Mesenchymal stem cell (in vitro differentiated cells and primary cell): Measurements from ENCODE around the gene PCDHGA7. TPM values are rescaled to one million over a fixed set of nuclear protein-coding genes. Genes with fewer than 3 reads are reported as not detected.
"Not testable (repeated sequence)": the region's sequence is repeated elsewhere in the genome, so short reads cannot be mapped to it uniquely, and the experiment has no call there.

Experiments
- DNase-seq: peaks from one replicate; pipeline ENCODE4 v3.0.0-alpha.2; 2013
- H2AFZ ChIP-seq: one replicate; pipeline ENCODE4 v1.6.1; 2013; ENCODE audit warnings: low read depth, mild to moderate bottlenecking, control low read depth, inconsistent platforms, low read length, moderate library complexity
- H2AK5ac ChIP-seq: 2 replicates; pipeline ENCODE4 v1.6.1; 2013; ENCODE audit warnings: low read length, moderate library complexity, mild to moderate bottlenecking, inconsistent platforms; ENCODE audit not compliant: severe bottlenecking
- H2BK120ac ChIP-seq: one replicate; pipeline ENCODE4 v1.6.1; 2013; ENCODE audit warnings: low read depth, mild to moderate bottlenecking, inconsistent platforms, low read length, moderate library complexity
- H2BK12ac ChIP-seq, 2 experiments: one replicate each; pipeline ENCODE4 v1.6.1; 2013; ENCODE audit warnings: inconsistent platforms in 2 of 2, low read length in 2 of 2, mild to moderate bottlenecking in 2 of 2, moderate library complexity in 2 of 2, control low read depth in 1 of 2
- H2BK15ac ChIP-seq: one replicate; pipeline ENCODE4 v1.6.1; 2013; ENCODE audit warnings: mild to moderate bottlenecking, low read depth, inconsistent platforms; ENCODE audit not compliant: poor library complexity, severe bottlenecking
- H2BK5ac ChIP-seq: 2 replicates; pipeline ENCODE4 v1.6.1; 2013; ENCODE audit warnings: low read depth, mild to moderate bottlenecking, low read length, control low read depth, inconsistent platforms; ENCODE audit not compliant: poor library complexity, severe bottlenecking
- H3K14ac ChIP-seq, 2 experiments: one replicate each; pipeline ENCODE4 v1.6.1; 2013; ENCODE audit warnings: inconsistent platforms in 2 of 2, low read length in 2 of 2, control low read depth in 1 of 2, mild to moderate bottlenecking in 1 of 2, moderate library complexity in 1 of 2
- H3K18ac ChIP-seq, 2 experiments: one replicate each; pipeline ENCODE4 v1.6.1; 2013; ENCODE audit warnings: inconsistent platforms in 2 of 2, low read length in 2 of 2, control low read depth in 1 of 2, low read depth in 1 of 2, mild to moderate bottlenecking in 1 of 2
- H3K23ac ChIP-seq, 2 experiments: one replicate each; pipeline ENCODE4 v1.6.1; 2013; ENCODE audit warnings: inconsistent platforms in 2 of 2, low read length in 2 of 2, mild to moderate bottlenecking in 2 of 2, moderate library complexity in 2 of 2, control low read depth in 1 of 2
- H3K27ac ChIP-seq: 2 replicates; pipeline ENCODE4 v1.5.1; 2013; ENCODE audit warnings: mild to moderate bottlenecking, moderate library complexity, low read length, control low read depth, inconsistent platforms; ENCODE audit not compliant: poor library complexity, severe bottlenecking
- H3K27me3 ChIP-seq, 2 experiments: 2 replicates each; pipeline versions ENCODE4 v1.6.1 to v1.7.0; 2013; ENCODE audit warnings: low read length in 2 of 2, mild to moderate bottlenecking in 2 of 2, moderate library complexity in 2 of 2, control low read depth in 1 of 2, inconsistent platforms in 1 of 2; ENCODE audit not compliant: control insufficient read depth in 1 of 2, insufficient read depth in 1 of 2
- H3K36me3 ChIP-seq, 2 experiments: 2 replicates each; pipeline versions ENCODE4 v1.6.1 to v1.7.0; 2013; ENCODE audit warnings: low read length in 2 of 2, control low read depth in 1 of 2, inconsistent platforms in 1 of 2, low read depth in 1 of 2, mild to moderate bottlenecking in 1 of 2; ENCODE audit not compliant: insufficient read depth in 2 of 2, control insufficient read depth in 1 of 2
- H3K4ac ChIP-seq, 2 experiments: one replicate each; pipeline ENCODE4 v1.6.1; 2013; ENCODE audit warnings: inconsistent platforms in 2 of 2, low read length in 2 of 2, mild to moderate bottlenecking in 2 of 2, moderate library complexity in 2 of 2, control low read depth in 1 of 2, low read depth in 1 of 2
- H3K4me1 ChIP-seq: 2 replicates; pipeline ENCODE4 v1.6.1; 2013; ENCODE audit warnings: low read depth, low read length, control low read depth; ENCODE audit not compliant: control insufficient read depth, insufficient read depth
- H3K4me2 ChIP-seq: 2 replicates; pipeline ENCODE4 v1.6.1; 2013; ENCODE audit warnings: low read length, mild to moderate bottlenecking, inconsistent platforms; ENCODE audit not compliant: poor library complexity, severe bottlenecking
- H3K4me3 ChIP-seq, 2 experiments: 2 replicates each; pipeline versions ENCODE4 v1.5.1 to v1.7.0; 2013; ENCODE audit warnings: low read length in 2 of 2, mild to moderate bottlenecking in 2 of 2, control low read depth in 1 of 2, low read depth in 1 of 2; ENCODE audit not compliant: insufficient read depth in 1 of 2
- H3K79me1 ChIP-seq: replicated peaks from 2 replicates; pipeline ENCODE4 v1.6.1; 2013; ENCODE audit warnings: mild to moderate bottlenecking, control low read depth, low read length, inconsistent platforms; ENCODE audit not compliant: poor library complexity, severe bottlenecking
- H3K9ac ChIP-seq: 2 replicates; pipeline ENCODE4 v1.7.0; 2013; ENCODE audit warnings: mild to moderate bottlenecking, low read length, moderate library complexity
- H3K9me3 ChIP-seq: 2 replicates; pipeline ENCODE4 v1.7.0; 2013; ENCODE audit warnings: mild to moderate bottlenecking, low read length; ENCODE audit not compliant: control insufficient read depth
- H4K8ac ChIP-seq: one replicate; pipeline ENCODE4 v1.6.1; 2013; ENCODE audit warnings: inconsistent platforms, mild to moderate bottlenecking, low read length, moderate library complexity
- H4K91ac ChIP-seq: one replicate; pipeline ENCODE4 v1.6.1; 2013; ENCODE audit warnings: mild to moderate bottlenecking, low read length, inconsistent platforms
- WGBS: methylation state at CpG from one replicate; pipeline ENCODE4 v1.1.7; 2013; ENCODE audit warnings: mixed read lengths; 5-methylcytosine and 5-hydroxymethylcytosine counted together
- polyA plus RNA-seq, 2 experiments: library from polyadenylated mRNA; stranded (reverse); fragments of 200-250 nt; gene quantifications; one replicate each; pipeline ENCODE4 v1.2.3, GENCODE V29; 2013

PCDHGA7 gene
- polyA plus RNA-seq (2013, experiment 1 of 2), result 0.01 TPM
- polyA plus RNA-seq (2013, experiment 2 of 2), result 0.01 TPM

DNA sequence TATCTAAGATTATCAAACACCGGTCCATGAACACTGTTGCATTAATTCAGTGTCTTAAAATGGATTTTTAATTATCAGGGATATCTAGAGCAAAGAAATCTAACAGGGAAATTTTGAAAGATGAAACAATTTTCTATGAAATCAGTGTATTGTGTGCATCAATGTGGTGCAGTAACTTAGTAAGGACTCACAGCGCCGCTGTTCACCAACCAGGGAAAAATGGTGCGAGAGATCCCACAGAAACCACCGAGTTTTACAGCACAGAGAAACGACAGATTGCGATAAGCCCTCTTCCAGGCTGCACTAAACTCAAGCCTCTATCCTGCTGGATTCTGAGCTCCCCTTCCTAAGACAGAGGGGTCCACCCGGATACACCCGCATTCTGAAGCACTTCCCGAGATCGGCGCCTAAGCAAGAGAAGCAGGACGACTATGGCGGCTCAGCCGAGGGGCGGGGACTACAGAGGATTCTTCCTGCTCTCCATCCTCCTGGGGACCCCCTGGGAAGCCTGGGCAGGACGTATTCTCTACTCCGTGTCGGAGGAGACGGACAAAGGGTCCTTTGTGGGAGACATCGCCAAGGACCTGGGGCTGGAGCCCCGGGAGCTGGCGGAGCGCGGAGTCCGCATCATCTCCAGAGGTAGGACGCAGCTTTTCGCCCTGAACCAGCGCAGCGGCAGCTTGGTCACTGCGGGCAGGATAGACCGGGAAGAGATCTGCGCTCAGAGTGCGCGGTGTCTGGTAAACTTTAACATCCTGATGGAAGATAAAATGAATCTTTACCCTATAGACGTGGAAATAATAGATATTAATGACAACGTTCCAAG, at the start of gene PCDHGA7:
Gene PCDHGA7, plus strand, starts transcription at position 274 of the 826 bp plus-strand sequence. Its CDS starts 158 bp downstream, at position 432.
- Histone ChIP-seq H3K27me3 (no peaks in the 10 kb centered on the region), H3K18ac (no peak within 1 kb of the TSS), H2AFZ (no peak within 1 kb of the TSS), H3K36me3 (no peaks in the 10 kb centered on the region), H2BK5ac (no peak within 1 kb of the TSS), H3K4me2 (no peak within 1 kb of the TSS), H2BK12ac (no peak within 1 kb of the TSS), H3K4me1 (no peaks in the 10 kb centered on the region), H3K9me3 (peaks cover 33% of the 10 kb centered on the region), H4K8ac (no peak within 1 kb of the TSS), H3K23ac (no peak within 1 kb of the TSS), H3K4me3 (peak within 1 kb of the TSS in 1 of 2 experiments; percentile 77), H3K4ac (no peak within 1 kb of the TSS), H2AK5ac (no peak within 1 kb of the TSS), H2BK15ac (no peak within 1 kb of the TSS), H3K9ac (peak within 1 kb of the TSS; percentile 67), H4K91ac (no peak within 1 kb of the TSS), H3K79me1 (no peaks in the 10 kb centered on the region), H3K14ac (no peak within 1 kb of the TSS), H3K27ac (no peak within 1 kb of the TSS), H2BK120ac (no peak within 1 kb of the TSS)
- WGBS, result 95% methylated on average over 37 of the region's 37 CpGs
- DNase-seq, result no peak

DNA sequence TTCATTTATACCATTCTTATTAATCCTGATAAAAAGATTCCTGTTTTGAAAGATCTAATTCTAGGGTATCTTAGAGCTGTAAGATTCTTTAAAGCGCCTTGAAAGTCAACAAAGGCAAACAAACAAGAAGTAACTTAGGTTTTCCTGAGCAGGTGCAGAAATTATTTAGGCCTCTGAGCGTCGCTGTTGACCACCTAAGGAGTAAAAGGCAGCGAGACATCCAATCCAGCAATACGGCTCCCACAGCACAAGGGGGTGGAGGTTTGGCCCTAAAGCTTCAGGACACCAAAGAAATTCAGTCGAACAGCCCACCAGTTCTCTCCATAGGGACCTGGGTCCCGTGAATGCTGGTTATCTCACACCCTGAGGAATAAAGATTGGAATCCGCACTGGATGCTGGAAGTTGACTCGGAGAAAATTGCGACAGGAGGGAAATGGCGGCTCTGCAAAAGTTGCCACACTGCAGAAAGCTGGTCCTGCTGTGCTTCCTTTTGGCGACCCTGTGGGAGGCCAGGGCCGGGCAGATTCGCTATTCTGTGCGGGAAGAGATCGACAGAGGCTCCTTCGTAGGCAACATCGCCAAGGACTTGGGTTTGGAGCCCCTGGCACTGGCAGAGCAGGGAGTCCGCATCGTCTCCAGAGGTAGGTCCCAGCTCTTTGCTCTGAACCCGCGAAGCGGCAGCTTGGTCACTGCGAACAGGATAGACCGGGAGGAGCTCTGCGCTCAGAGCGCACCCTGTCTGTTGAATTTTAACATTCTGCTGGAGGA, 43.8 kb upstream of the PCDHGA7 start, which contains the start of gene PCDHGA2:
Gene PCDHGA2, plus strand, starts transcription at position 223 of the 769 bp plus-strand sequence.
- no peak within 1 kb of the TSS for H2BK120ac ChIP-seq
- no peak within 1 kb of the TSS for H2BK15ac ChIP-seq
- no peak for DNase-seq
- no peaks in the 10 kb centered on the region for H3K36me3 ChIP-seq
- no peaks in the 10 kb centered on the region for H3K4me1 ChIP-seq
- peaks cover 67% of the 10 kb centered on the region for H3K9me3 ChIP-seq
- H3K4me3 ChIP-seq, result peak within 1 kb of the TSS in 1 of 2 experiments; percentile 66
- no peaks in the 10 kb centered on the region for H3K79me1 ChIP-seq
- H3K27ac ChIP-seq, result no peak within 1 kb of the TSS
- no peak within 1 kb of the TSS for H3K4ac ChIP-seq
- no peak within 1 kb of the TSS for H4K91ac ChIP-seq
- no peak within 1 kb of the TSS for H3K23ac ChIP-seq
- no peak within 1 kb of the TSS for H4K8ac ChIP-seq
- peak within 1 kb of the TSS; percentile 59 for H3K9ac ChIP-seq
- 71% methylated on average over 27 of the region's 27 CpGs for WGBS
- no peak within 1 kb of the TSS for H3K18ac ChIP-seq
- H3K27me3 ChIP-seq, result no peaks in the 10 kb centered on the region
- H3K14ac ChIP-seq, result no peak within 1 kb of the TSS
- no peak within 1 kb of the TSS for H2AK5ac ChIP-seq
- H2BK12ac ChIP-seq, result no peak within 1 kb of the TSS
- no peak within 1 kb of the TSS for H3K4me2 ChIP-seq
- no peak within 1 kb of the TSS for H2AFZ ChIP-seq
- H2BK5ac ChIP-seq, result no peak within 1 kb of the TSS

DNA sequence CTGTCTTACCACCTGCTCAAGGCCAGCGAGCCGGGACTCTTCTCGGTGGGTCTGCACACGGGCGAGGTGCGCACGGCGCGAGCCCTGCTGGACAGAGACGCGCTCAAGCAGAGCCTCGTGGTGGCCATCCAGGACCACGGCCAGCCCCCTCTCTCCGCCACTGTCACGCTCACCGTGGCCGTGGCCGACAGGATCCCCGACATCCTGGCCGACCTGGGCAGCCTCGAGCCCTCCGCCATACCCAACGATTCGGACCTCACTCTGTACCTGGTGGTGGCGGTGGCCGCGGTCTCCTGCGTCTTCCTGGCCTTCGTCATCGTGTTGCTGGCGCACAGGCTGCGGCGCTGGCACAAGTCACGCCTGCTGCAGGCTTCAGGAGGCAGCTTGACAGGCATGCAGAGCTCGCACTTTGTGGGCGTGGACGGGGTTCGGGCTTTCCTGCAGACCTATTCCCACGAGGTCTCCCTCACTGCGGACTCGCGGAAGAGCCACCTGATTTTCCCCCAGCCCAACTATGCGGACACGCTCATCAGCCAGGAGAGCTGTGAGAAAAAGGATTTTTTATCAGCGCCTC, 41.7 kb upstream of the PCDHGA7 start:
- H4K8ac ChIP-seq, H4K91ac ChIP-seq, H3K79me1 ChIP-seq, H3K4me1 ChIP-seq, H3K27me3 ChIP-seq, H2AK5ac ChIP-seq, H2AFZ ChIP-seq, H2BK15ac ChIP-seq, H3K4me2 ChIP-seq, H3K4ac ChIP-seq, H3K14ac ChIP-seq, H3K9ac ChIP-seq, H3K4me3 ChIP-seq, H3K36me3 ChIP-seq, H3K23ac ChIP-seq, H3K27ac ChIP-seq, H2BK120ac ChIP-seq, DNase-seq, H2BK12ac ChIP-seq, H2BK5ac ChIP-seq, H3K18ac ChIP-seq: not testable (repeated sequence)
- 96% methylated on average over 29 of the region's 45 CpGs for WGBS
- H3K9me3 ChIP-seq, result peaks cover 68% of the 10 kb centered on the region

DNA sequence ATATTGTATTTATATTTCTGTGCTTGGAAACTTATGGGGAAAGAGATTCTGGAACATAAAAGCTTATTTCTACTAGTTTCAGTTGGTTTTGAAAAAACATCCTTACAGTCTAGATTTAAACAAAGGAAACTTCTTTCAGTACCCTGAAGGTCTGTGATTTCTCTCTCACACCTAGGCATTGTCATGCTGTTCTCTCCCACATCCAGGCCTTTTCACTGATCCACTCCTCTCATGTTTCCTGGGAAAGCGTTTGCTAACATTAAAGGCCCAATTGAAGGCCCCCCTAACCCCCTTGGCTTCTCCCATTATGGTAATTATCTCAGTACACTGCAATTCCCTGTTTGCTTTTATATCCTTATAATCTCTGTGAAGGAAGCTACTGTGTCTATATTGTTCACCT, 39.8 kb upstream of the PCDHGA7 start:
- 0% methylated on average over 1 of the region's 1 CpG for WGBS
- H3K4me1 ChIP-seq, result no peaks in the 10 kb centered on the region
- no peak overlapping the region for H3K18ac ChIP-seq
- DNase-seq, result no peak
- no peak overlapping the region for H4K91ac ChIP-seq
- H3K27ac ChIP-seq, result no peak overlapping the region
- no peak overlapping the region for H3K4ac ChIP-seq
- H3K23ac ChIP-seq, result no peak overlapping the region
- no peak overlapping the region for H3K9ac ChIP-seq
- no peak overlapping the region for H2BK15ac ChIP-seq
- no peak overlapping the region for H2AK5ac ChIP-seq
- no peak overlapping the region for H3K4me2 ChIP-seq
- no peaks in the 10 kb centered on the region for H3K36me3 ChIP-seq
- H3K14ac ChIP-seq, result no peak overlapping the region
- no peak overlapping the region for H3K4me3 ChIP-seq
- no peak overlapping the region for H2BK12ac ChIP-seq
- no peaks in the 10 kb centered on the region for H3K79me1 ChIP-seq
- H2BK120ac ChIP-seq, result no peak overlapping the region
- no peak overlapping the region for H2BK5ac ChIP-seq
- H4K8ac ChIP-seq, result no peak overlapping the region
- no peak overlapping the region for H2AFZ ChIP-seq
- H3K9me3 ChIP-seq, result peaks cover 60% of the 10 kb centered on the region
- H3K27me3 ChIP-seq, result no peaks in the 10 kb centered on the region
